GM21528 (cell line): Measurements from ENCODE around the gene CLCN4.

Experiments used
- ATAC-seq: cut with Tn5 transposase; IDR thresholded peaks from one replicate; pipeline ENCODE4 v1.9.1; 2021; ENCODE audit warnings: mild to moderate bottlenecking, moderate library complexity; ENCODE audit not compliant: unreplicated experiment, low FRiP score

CLCN4 gene

DNA sequence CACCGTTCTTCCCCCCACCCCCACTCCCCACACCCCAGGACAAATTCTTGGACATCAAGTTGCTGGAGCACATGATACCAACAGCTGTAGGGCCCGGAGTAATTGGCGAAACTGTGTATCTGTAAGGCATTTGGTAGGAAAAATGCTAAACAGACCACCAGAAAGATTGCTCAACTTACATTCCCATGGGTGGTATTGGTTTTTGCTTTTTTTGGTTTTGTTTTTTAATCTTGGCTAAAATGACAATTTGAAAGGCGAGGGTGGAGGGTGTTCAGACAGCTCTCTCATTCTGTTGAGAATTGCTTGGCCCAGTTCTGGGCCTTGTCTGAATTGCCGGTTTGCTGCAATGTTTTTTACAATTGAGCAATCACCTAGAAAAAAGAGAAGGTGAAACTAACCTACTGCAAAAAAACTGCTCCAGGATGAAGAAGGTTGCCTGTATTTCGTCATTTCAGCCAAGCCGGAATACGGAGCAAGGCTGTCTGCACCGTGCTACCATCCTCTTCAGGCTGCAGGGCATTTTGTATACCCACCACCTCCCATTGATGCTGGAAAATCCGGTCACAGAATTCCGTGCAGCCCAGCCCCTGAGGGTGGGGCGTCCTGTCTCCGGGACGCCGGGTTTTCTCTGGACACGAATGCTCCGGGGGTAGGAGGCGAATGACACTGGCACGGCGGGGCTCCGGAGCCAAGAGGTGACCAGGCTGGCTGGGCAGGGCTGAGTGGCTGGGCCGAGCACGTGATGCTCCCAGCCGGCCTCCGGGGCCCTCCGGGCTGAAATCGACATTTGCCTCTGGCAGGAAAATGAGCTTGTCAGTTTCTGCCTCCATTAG, at the start of gene CLCN4:
Gene CLCN4 (plus strand): TSS at position 777 of the 833 bp plus-strand sequence. CDS start 28,058 bp downstream, outside the sequence.
- ATAC-seq: no peak

DNA sequence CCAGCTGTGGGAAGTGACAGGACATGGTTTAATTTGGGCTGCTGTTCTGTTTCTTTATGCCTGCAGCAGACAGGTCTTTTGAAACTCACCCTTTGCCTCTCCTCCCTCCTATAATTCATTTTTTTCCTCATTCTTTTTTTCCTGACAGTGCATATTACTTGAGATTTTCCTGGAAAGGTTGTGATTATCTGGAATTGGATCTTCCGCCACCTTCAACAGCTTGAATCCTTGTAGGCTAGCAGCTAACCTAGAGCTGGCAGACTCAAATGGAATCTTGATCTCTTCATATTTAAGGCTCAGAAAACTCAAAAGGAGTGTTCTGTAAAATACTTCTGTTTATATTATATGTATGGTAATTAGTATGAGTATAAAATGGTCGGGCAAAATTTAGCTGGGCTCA, 49.3 kb upstream of the CLCN4 start:
- ATAC-seq: no peak

DNA sequence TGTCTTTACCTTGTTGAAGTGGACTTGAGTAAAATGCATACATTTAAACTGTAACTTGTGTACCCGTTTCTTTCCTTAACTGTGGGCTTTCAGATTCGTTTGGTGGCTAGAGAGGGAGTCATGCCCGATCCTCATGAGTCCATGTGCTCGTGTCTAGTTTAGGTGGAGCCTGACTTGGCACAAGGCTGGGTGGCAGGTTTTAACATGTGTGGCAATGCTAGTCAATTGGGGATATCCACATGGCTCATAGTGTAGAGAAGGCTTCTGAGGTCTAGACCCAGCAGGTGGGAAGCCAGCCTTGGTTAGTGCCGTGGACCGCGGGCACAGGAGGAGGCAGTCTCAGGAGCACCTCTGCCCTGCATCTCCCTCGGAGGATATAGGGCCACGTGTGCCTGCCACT, 48.5 kb upstream of the CLCN4 start:
- no peak for ATAC-seq

DNA sequence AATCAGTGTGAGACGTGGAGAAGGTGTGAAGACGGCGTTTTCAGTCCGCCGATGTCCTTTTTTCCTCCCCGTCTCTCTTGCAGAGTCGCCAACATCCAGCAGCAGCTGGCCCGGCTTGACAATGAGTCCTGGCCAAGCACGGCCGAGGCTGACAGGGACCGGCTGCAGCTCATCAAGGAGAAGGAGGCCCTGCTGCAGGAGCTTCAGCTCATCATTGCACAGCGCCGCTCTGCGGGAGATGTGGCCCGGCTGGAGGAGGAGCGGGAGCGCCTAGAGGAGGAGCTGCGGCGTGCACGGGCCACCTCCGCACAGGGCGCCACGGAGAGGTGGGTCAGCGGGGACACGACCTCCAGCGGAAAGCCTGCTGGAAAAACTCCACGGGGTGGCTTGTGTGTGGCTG, 47.1 kb upstream of the CLCN4 start:
- ATAC-seq: no peak

DNA sequence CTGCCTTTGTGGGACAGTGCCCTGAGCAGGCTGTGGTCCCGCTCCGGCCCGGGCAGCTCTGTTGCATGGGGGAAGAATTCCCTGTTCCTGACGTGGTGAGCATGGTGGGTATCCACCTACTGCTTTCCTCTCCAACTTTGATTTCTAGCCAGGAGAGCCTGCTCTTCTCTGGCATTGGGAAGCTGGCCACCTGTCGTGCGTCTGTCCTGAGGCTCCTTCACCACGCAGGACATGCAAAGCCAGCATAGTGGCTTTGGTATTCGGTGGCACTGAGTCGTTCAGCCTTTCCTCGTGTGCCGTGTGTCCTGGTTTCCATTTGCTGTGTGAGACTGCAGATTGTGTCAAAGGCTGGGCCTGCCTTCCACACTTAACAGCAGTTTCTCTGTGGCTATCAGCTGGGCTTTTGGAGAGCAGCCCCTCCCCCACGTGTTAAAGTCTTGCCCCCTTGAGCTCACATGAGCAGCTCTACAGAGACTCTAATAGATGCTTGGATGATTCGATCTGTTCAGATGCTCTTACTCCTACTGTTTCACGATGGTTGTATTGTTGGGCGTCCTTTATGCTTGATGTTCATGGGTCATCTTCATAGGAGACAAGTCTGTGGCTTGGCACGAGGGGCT, 46.3 kb upstream of the CLCN4 start:
- no peak for ATAC-seq

DNA sequence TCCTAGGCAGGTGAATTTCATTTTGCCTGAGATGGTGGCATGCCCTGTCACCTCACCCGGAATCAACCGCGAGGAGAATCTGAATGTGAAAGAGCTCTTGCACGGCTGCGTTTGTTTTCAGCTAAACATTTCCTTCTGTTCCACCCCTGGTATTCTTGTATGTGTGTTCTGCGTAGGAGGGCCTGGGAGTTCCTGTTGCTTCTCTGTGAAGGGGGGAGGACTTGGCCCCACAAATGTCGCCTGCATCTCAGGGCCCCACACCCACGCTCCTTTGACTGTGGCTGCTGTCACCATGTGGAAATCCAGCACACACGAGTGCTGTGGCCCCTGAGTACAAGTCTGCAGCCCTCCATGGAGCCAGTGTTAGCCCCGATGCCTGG, 45.8 kb upstream of the CLCN4 start:
- ATAC-seq: no peak

DNA sequence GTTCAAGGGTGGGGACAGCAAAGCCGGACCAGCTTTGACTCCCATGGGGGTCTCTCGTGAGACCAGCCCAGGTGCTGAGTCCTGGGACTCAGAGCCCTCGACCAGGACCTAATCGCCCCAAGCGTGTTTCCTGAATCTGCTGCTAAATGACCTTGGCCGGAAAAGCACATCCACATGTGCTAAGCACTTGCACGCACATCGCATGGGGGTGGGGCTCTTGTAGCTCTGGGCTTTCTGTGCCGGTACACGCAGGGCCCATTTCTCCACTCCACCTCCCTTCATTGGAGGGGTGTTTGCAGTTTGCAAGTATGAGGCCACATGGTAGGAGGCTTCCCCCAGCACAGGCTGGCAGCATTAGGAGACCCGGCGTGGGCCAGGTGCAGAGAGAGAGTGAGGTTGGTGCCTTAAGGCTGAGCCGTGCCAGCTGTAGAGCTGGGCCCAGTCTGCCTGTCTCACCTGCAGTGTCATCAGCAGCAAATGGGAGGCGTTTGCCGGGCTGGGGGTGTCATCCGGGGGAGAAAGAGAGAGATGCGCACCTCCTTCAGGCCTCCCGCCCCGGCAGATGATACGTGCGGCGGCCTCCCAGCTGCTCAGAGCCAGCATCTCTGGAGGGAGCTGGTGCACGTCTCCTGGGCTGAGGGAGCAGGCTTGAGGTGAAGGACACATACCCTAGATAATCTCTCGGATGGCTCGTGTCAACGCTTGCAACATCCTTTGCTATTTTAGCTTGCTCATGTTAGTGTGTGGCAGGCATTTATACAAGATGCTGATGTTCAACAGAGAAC, 45.2 kb upstream of the CLCN4 start:
- no peak for ATAC-seq

DNA sequence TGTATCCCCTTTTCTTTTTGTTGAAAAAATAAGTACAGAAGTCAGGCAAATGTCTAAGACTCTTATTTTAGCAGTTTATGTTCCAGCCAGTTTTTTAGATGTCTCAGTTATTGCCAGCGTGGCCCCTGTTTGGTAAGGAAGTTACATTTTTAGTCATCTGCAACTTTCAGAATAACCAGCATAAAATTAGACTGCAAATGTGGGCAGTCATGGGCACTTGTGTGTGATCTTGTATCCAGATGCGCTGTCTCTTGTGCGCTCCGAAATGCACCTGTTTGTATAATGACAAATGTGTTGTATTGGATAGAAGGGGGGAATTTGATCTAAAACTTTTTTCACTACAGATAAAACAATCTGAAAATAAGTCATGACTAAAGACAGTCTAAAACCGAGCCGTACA, 44.3 kb upstream of the CLCN4 start:
- peak; percentile 54 for ATAC-seq

DNA sequence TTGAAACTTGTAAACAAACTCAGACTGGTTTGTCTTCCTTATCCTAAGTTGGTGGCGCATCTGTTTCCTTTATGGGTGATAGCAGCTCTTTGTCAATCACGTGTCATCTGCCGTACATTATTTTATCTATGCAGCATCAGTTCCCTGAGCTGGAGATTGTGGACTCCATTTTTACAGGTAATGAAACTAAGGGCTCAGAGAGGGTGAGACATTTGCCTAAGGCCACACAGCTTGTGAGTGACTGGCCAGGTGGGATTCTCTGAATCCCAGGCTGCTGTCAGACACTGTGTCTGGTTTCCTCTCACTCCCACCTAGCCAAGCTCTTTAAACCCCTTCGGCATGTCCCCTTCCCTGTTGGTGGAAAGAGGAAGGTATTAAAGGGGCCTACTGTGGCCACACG, 41.7 kb upstream of the CLCN4 start:
- no peak for ATAC-seq

DNA sequence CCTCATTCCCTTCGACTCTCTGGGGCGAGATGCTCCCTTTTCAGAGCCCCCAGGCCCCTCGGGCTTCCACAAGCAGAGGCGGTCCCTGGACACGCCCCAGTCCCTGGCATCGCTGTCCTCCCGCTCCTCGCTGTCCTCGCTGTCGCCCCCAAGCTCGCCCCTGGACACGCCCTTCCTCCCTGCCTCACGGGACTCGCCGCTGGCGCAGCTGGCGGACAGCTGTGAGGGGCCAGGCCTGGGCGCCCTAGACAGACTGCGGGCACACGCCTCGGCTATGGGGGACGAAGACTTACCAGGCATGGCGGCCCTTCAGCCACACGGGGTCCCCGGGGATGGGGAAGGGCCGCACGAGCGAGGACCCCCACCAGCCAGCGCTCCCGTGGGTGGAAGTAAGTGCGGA, 39.5 kb upstream of the CLCN4 start:
- no peak for ATAC-seq

DNA sequence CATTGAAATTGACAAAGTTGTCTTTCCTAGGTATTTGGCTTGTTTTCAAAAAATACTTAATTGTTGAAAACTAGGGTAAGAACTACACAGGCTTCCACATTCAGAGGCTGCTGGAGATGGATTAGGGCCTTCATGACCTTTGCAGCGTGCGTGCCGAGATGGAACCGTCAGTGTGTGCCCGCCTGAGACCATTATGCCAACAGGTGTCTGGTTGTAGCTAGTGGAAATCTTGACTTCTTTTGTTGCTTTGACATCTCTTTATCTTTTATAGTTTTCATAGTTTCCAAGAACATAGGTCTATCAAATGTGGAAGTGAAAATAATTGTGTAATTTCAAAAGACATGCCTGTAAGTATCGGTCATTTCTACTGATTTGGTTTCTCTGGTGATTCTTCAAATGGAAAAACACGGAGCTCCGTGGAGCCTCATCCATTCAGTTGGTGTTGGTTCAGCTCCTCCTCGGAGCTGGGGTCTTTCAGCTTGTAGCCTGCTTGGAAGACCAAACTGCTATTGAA, 38.9 kb upstream of the CLCN4 start:
- ATAC-seq: no peak

DNA sequence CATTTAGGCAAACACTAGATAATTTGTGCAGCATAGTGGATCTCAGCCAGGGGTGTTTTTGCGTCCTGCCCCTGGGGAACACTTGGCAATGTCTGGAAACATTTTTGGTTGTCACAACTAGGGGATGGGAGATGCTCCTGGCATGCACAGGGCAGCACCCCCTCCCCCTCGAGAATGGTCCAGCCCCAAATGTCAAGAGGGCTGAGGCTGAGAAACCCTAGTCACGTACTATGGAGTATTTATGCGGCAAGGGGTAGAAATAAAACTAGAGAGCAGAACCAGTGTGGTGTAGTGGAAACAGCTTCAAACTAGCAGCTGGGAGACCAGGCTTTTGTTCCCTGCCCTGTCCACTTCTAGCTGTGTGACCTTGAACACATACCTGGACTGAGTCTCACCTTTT, 38.2 kb upstream of the CLCN4 start:
- no peak for ATAC-seq

DNA sequence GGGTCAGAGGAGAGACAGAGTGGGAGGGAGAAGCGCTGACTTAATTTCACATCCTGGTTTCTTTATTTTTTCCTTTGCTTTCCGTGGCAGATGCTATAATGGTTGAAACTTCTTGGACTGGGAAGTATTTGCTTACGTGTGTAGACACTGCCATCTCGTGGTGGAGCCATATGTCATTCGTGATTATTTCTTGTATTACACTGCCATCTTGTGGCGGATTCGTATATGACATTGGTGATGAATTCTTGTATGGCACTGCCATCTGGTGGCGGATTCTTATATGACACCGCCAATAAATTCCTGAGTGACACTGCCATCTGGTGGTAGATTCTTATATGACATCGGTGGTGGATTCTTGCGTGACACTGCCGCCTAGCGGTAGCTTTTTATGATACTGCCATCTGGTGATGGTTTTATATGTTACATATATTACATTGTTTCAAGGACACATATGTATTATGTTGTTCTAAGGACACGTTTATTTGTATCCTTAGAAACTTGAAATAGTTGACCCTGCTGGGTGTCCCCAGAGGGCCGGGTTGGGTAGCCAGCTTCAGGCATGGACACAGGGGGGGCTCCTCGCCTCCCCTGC, 37.3 kb upstream of the CLCN4 start:
- peak; percentile 73 for ATAC-seq

DNA sequence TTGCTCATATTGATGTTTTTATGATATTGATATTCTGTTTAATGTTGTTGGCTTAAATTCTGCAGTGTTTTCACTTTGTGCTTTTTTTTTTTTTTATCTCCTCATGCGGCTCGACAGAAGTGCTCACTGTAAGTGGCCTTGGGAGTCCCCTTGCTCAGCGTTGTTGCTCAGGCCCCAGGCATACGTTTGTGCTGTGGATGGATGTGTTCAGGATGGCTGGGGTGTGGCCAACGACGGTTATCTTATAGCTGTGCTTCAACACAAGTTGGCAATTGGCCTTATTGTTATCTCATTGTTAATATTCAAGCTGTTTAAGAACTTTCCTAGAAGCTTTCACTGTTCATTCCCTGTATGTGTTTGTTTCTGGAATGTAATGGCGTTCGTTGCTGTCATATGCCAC, 36.4 kb upstream of the CLCN4 start:
- no peak for ATAC-seq

DNA sequence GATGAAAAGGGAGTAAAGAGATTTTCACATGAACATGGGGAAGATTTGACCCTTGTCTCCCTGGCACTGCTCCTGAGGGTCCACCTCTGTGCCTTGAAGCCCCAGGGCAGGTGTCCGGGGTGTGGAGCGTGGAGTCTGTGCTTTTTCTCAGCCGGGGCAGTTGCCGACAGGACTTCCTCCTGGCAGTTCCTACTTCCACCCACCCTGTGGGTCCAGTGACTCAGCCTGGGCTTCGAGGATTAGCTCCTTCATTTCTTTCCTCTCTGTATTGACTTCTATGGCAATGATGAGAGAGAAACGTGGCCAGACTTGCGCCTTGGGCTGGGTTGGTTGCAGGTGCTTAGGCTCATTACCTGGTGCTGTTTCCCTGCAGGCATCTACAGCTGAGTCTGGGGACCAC, 35.9 kb upstream of the CLCN4 start:
- no peak for ATAC-seq

DNA sequence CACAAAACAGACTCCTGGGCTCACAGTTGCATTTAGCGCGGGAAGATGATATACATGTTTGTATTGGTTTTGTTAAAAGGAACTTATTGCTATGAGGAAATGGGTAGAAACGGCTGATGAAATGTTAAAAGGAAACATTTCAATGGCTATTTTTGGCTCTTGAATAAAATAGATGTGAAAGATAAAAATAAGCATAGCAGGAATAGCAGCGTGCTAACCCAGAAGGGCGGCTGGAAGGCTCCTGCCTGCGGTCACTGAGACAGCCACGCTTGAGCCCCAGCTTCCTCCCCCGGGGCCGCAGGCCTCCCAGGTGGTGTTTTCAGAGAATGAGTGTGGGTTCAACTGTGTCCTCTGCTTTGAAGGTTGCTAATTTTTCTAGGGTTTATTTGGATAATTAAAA, 35.0 kb upstream of the CLCN4 start:
- ATAC-seq: peak; percentile 70

DNA sequence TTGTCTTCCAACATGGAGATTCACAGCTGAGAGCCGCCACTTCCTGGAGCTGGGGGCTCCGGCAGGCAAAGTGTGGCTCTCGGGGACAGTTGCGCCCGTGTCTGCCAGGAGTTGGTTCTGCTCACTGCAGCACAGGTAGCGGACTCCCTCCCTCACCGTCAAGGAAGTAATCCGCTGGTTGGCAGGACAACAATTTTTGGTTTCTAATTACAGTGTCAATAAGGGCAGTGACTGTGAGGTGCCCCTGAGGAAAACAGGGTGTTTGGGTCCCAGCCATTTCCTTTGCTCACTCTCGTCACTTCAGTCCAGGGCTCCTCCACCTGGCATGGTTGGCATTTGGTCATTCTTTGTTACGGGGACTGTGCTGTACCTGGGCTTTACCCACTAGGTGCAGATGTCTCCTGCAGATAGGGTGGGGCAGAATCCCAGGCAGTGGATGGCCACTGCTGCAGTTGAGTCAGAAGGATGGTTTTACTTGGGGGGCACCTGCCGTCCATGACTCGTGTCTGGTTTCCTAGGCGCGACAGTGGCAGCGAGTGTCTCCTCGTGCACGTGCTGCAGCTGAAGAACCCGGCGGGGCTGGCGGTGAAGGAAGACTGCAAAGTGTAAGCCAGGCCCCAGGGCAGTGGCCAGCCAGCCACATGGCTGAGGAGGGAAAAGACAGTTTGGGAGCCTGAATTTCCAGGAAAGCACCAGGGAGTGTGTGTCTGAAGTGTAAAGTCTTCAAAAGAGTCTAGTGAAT, 32.1 kb upstream of the CLCN4 start:
- no peak for ATAC-seq

DNA sequence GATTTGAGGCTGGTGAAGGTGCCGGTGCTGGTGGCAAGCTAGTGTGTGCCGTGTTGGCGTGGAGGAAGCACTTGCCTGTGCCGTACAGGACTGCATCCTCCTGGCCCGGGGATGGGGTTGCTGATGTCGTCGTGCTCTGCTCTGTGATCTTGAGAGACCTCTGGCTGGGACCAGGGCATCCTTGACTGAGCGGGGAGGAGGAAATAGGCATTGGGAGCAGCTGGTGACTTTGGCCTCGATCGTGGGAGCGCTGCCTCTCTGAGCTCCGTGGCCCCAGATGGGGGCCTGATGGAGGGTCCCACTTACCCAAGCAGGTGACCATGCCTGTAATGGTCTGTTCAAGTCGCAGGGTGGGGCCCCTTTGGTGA, 31.5 kb upstream of the CLCN4 start:
- ATAC-seq: no peak

DNA sequence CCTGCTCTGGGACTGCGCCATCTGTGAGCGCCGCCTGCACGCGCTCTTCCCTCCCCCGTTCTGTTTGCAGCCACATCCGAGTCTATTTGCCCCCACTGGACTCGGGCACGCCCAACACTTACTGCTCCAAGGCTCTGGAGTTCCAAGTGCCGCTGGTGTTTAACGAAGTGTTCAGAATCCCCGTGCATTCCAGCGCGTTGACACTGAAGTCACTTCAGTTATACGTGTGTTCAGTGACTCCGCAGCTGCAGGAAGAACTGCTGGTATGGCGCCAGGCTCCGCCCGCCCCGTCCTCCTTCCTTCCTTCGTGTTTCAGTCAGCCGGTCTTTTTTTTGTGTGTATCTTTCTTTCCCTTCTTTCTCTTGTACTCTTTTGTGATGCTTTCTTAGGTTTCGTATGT, 30.7 kb upstream of the CLCN4 start:
- no peak for ATAC-seq

DNA sequence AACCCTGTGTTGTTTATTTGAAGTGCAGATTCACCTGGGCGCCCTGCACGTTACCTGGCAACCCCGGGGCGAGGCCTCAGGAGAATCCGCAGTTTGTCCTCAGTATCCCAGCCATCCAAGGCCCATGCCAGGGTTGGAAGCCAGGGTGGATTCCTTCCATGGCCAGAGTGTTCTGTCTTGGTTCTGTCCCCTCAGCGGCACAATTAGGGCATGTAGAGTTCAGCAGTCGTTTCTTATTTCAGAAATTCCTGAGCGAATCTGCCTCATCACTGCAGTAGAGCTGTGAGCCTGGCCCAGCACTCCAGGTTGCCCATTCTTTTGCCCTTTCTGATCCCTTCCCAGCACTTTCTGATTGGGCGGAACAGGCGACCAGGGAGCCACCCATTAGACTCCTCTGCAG, 29.9 kb upstream of the CLCN4 start:
- no peak for ATAC-seq
